HL-60 (cell line): ENCODE measurements around the gene ASS1.

Source experiments
- DNase-seq, 2 experiments: peaks; one replicate each; pipeline ENCODE4 v3.0.0-alpha.2; 2010 to 2020; ENCODE audit warnings: low read depth in 1 of 2, low spot score in 1 of 2
- H3K27ac ChIP-seq: fragments of 250-450 bp; sonication (Bioruptor Pico); replicated peaks from 2 replicates; pipeline ENCODE4 v1.5.1; 2020; ENCODE audit warnings: mild to moderate bottlenecking, moderate library complexity
- H3K27me3 ChIP-seq: fragments of 250-450 bp; sonication (Bioruptor Pico); 2 replicates; pipeline ENCODE4 v1.5.1; 2021; ENCODE audit warnings: mild to moderate bottlenecking, moderate library complexity; ENCODE audit not compliant: insufficient read depth, poor library complexity, severe bottlenecking
- H3K4me3 ChIP-seq: replicated peaks from 2 replicates; pipeline ENCODE4 v1.5.1; 2011; ENCODE audit warnings: mild to moderate bottlenecking, control low read depth, low read length; ENCODE audit not compliant: insufficient read depth
- GABPA ChIP-seq: IDR thresholded peaks from 2 replicates; pipeline ENCODE4 v1.6.1; 2012; ENCODE audit warnings: low read depth
- POLR2AphosphoS5 ChIP-seq: IDR thresholded peaks from 2 replicates; pipeline ENCODE4 v1.6.1; 2012; ENCODE audit warnings: low read depth
- SPI1 ChIP-seq: IDR thresholded peaks from 2 replicates; pipeline ENCODE4 v1.6.1; 2012; ENCODE audit warnings: low read depth, mild to moderate bottlenecking, borderline replicate concordance
- TF ChIP-seq, protein P1 (sequence below): IDR thresholded peaks from one replicate; pipeline ENCODE4 v1.5.1; 2011; ENCODE audit warnings: low read length, control low read depth, inconsistent platforms; ENCODE audit not compliant: insufficient read depth
- TF ChIP-seq, protein P2 (sequence below): IDR thresholded peaks from 2 replicates; pipeline ENCODE4 v1.6.1; 2012; ENCODE audit warnings: low read depth; ENCODE audit not compliant: insufficient replicate concordance

Gene ASS1

DNA sequence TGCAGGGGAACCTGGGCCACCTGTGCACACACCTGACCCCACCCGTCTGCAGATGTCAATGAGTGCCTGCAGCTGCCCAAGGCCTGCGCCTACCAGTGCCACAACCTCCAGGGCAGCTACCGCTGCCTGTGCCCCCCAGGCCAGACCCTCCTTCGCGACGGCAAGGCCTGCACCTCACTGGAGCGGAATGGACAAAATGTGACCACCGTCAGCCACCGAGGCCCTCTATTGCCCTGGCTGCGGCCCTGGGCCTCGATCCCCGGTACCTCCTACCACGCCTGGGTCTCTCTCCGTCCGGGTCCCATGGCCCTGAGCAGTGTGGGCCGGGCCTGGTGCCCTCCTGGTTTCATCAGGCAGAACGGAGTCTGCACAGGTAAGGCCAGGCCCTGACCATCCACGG is 14.5 kb upstream of the ASS1 start:
- TF ChIP-seq GABPA (no peak), POLR2AphosphoS5 (no peak), SPI1 (no peak)
- TF ChIP-seq, protein P1, sequence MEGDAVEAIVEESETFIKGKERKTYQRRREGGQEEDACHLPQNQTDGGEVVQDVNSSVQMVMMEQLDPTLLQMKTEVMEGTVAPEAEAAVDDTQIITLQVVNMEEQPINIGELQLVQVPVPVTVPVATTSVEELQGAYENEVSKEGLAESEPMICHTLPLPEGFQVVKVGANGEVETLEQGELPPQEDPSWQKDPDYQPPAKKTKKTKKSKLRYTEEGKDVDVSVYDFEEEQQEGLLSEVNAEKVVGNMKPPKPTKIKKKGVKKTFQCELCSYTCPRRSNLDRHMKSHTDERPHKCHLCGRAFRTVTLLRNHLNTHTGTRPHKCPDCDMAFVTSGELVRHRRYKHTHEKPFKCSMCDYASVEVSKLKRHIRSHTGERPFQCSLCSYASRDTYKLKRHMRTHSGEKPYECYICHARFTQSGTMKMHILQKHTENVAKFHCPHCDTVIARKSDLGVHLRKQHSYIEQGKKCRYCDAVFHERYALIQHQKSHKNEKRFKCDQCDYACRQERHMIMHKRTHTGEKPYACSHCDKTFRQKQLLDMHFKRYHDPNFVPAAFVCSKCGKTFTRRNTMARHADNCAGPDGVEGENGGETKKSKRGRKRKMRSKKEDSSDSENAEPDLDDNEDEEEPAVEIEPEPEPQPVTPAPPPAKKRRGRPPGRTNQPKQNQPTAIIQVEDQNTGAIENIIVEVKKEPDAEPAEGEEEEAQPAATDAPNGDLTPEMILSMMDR: no peak
- TF ChIP-seq, protein P2, sequence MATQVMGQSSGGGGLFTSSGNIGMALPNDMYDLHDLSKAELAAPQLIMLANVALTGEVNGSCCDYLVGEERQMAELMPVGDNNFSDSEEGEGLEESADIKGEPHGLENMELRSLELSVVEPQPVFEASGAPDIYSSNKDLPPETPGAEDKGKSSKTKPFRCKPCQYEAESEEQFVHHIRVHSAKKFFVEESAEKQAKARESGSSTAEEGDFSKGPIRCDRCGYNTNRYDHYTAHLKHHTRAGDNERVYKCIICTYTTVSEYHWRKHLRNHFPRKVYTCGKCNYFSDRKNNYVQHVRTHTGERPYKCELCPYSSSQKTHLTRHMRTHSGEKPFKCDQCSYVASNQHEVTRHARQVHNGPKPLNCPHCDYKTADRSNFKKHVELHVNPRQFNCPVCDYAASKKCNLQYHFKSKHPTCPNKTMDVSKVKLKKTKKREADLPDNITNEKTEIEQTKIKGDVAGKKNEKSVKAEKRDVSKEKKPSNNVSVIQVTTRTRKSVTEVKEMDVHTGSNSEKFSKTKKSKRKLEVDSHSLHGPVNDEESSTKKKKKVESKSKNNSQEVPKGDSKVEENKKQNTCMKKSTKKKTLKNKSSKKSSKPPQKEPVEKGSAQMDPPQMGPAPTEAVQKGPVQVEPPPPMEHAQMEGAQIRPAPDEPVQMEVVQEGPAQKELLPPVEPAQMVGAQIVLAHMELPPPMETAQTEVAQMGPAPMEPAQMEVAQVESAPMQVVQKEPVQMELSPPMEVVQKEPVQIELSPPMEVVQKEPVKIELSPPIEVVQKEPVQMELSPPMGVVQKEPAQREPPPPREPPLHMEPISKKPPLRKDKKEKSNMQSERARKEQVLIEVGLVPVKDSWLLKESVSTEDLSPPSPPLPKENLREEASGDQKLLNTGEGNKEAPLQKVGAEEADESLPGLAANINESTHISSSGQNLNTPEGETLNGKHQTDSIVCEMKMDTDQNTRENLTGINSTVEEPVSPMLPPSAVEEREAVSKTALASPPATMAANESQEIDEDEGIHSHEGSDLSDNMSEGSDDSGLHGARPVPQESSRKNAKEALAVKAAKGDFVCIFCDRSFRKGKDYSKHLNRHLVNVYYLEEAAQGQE: no peak
- no peak overlapping the region for H3K27ac ChIP-seq
- H3K4me3 ChIP-seq: no peak overlapping the region
- peaks cover 12% of the 10 kb centered on the region for H3K27me3 ChIP-seq
- no peak for DNase-seq

DNA sequence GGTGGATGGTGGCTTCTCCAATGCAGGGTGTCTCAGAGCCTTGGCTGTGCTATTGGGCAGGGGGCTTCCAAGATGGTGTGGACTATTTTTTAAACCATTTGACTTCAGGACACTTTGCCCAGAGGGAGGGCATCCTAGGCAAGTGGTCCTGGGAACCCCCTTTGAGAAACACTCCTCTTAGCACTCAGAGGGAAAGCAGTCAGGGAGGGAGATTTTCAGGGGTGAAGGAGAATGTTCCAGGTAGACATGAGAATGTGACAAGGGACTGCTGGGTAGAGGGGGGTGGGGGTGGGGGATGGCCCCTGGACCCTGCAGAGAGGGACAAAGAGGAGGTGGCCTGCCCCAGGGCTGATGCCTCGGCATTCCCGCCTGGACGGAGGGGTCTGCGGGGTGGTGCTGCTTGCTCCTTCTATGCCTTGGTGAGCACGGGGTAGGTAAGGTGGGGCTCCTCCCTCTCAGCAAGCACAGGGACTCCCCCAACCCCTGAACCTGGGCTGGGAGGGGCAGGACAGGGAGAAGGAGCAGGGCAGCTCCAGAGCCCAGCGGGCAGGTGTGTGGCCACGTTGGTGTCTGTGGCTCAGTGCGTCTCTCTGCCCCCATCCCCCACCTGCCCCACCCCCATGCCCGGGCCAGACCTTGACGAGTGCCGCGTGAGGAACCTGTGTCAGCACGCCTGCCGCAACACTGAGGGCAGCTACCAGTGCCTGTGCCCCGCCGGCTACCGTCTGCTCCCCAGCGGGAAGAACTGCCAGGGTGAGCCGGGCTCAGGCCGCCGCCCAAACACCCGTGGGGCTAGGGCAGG is 13.8 kb upstream of the ASS1 start:
- no peak for DNase-seq
- peaks cover 12% of the 10 kb centered on the region for H3K27me3 ChIP-seq
- no peak overlapping the region for H3K27ac ChIP-seq
- no peak overlapping the region for H3K4me3 ChIP-seq
- TF ChIP-seq, protein P1: no peak
- TF ChIP-seq, protein P2: no peak
- TF ChIP-seq GABPA (no peak), SPI1 (no peak), POLR2AphosphoS5 (no peak)

DNA sequence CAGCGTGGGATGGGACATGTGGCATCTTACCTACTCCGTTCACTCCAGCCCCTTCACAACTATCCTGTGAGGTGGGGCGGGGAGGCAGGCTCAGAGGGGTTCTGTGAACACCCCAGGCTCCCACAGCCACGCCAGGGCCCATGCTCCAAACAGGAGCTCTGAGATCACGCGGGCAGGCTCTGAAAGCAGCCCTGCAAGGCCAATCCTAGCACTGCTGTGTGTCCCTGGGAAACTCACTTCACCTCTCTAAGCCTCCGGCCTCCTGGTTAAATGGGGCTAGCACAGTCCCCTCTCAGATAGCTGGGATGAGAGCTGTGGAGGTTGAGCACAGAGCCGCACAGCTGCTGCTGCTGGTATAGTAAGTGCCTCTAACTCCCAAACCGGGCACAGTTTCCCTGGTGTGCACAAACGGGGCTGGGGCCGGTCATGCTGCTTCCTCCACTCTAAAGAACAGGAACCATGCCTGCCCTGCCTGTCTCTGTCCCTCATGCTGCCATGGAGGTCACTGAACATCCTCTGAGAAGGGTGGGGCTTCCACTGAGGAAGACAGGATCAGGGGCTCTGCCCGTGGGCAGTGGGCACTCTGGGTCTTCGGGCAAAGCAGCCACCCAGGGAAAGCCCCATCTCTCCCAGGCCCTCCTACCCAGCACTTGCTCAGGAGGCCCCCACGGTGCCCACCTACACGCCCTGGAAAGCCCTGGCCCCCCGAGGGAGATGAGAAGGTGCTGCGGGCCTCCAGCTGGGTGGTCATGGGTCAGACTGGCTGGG is 13.0 kb upstream of the ASS1 start:
- Histone ChIP-seq H3K4me3 (no peak overlapping the region), H3K27ac (no peak overlapping the region), H3K27me3 (peaks cover 12% of the 10 kb centered on the region)
- DNase-seq: no peak
- TF ChIP-seq SPI1 (no peak), GABPA (no peak)
- TF ChIP-seq, protein P2: no peak
